HepG2 (cell line): ENCODE measurements around the gene BRAP.

Experiments
- SIX4 ChIP-seq: sonication (generic); formaldehyde crosslinking; IDR thresholded peaks from 2 replicates; pipeline ENCODE4 v1.4.0; 2020; ENCODE audit warnings: missing genetic modification reagents
- TOE1 ChIP-seq: sonication (generic); formaldehyde crosslinking; IDR thresholded peaks from 2 replicates; pipeline ENCODE4 v1.4.0; 2020; ENCODE audit warnings: mild to moderate bottlenecking, missing genetic modification reagents
- ZKSCAN1 ChIP-seq: fragments of 150-350 bp; IDR thresholded peaks from 2 replicates; pipeline ENCODE4 v1.6.1; 2014; ENCODE audit warnings: low read length

DNA sequence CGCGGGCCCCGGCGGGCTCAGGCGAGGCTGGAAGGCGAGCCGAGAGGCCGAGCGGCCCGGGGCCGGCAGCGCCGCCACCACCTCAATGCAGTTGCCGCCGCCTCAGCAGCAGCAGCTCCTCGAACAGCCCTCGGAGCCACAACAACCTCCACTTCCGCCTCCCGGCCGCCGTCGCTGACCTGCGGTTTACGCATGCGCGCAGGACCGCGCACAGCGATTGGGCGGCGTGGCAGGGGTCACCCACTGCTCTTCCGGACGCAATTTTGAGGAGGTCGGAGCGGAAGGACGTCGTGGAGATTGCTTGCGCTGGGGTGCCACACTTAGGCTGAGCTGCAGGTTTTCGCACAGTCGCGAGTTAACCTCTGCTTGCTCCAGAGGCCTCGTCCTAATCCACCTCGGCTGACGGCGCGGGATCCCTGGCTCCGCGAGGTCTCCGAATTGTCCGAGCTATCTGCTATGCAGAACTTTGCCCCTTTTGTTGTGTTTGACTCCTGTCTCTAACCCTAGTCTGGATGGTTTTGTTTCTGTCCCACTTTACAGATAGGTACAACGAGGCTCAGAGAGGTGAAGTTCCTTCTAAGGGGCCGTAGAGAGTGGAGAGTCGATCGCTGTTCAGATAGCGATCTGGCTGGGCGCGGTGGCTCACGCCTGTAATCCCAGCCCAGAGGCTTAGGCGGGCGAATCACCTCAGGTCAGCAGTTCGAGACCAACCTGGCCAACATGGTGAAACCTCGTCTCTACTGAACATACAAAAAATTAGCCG, at the start of gene BRAP, which contains the start of gene ACAD10:
- TF ChIP-seq ZKSCAN1 (no peak), TOE1 (CRISPR knock-in tag) (no peak), SIX4 (CRISPR knock-in tag) (no peak)
